Kidney epithelial cell (primary cell): Measurements from ENCODE around the gene TGM3. TPM values are rescaled to one million over a fixed set of nuclear protein-coding genes. Genes with fewer than 3 reads are reported as not detected.

ENCODE experiments used
- DNase-seq: peaks from one replicate; pipeline ENCODE4 v3.0.0-alpha.2; 2010; ENCODE audit warnings: low read depth
- H3K27me3 ChIP-seq: 2 replicates; pipeline ENCODE4 v1.6.0; 2011; ENCODE audit warnings: low read length; ENCODE audit not compliant: control insufficient read depth, insufficient read depth
- H3K36me3 ChIP-seq: 2 replicates; pipeline ENCODE4 v1.5.1; 2011; ENCODE audit warnings: low read length; ENCODE audit not compliant: control insufficient read depth, insufficient read depth
- H3K4me3 ChIP-seq: 2 replicates; pipeline ENCODE4 v1.5.1; 2011; ENCODE audit warnings: low read depth, mild to moderate bottlenecking, control low read depth, low read length
- total RNA-seq: library from RNA; depleted of rRNA; stranded (reverse); fragments of >200 nt; gene quantifications from 2 replicates; pipeline ENCODE4 v1.2.3, GENCODE V29; 2015
- TF ChIP-seq, protein P1 (sequence below): IDR thresholded peaks from 2 replicates; pipeline ENCODE4 v1.5.1; 2011; ENCODE audit warnings: mild to moderate bottlenecking, moderate library complexity, low read length, control low read depth, inconsistent platforms; ENCODE audit not compliant: insufficient read depth, poor library complexity, severe bottlenecking

Gene TGM3
- total RNA-seq, 1 donor from 2014 or later, result not detected

DNA sequence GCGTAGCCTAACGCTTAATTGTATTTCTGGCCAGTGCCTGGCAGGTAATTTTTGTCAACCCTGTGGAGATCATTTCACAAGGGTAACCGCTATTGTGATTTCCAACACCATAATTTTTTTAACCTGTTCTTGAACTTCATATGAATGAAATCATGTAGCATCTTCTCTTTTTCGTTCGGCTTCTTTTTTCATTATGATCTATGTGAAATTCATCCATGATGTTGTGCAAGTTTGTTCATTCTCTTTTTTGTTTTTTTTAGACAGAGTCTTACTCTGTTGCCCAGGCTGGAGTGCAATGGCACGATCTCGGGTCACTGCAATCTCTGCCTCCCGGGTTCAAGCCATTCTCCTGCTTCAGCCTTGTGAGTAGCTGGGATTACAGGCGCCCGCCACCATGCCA, 42.5 kb upstream of the TGM3 start:
- no peak overlapping the region for H3K4me3 ChIP-seq
- DNase-seq, result no peak
- no peaks in the 10 kb centered on the region for H3K36me3 ChIP-seq
- TF ChIP-seq, protein P1, sequence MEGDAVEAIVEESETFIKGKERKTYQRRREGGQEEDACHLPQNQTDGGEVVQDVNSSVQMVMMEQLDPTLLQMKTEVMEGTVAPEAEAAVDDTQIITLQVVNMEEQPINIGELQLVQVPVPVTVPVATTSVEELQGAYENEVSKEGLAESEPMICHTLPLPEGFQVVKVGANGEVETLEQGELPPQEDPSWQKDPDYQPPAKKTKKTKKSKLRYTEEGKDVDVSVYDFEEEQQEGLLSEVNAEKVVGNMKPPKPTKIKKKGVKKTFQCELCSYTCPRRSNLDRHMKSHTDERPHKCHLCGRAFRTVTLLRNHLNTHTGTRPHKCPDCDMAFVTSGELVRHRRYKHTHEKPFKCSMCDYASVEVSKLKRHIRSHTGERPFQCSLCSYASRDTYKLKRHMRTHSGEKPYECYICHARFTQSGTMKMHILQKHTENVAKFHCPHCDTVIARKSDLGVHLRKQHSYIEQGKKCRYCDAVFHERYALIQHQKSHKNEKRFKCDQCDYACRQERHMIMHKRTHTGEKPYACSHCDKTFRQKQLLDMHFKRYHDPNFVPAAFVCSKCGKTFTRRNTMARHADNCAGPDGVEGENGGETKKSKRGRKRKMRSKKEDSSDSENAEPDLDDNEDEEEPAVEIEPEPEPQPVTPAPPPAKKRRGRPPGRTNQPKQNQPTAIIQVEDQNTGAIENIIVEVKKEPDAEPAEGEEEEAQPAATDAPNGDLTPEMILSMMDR, result no peak
- no peaks in the 10 kb centered on the region for H3K27me3 ChIP-seq

DNA sequence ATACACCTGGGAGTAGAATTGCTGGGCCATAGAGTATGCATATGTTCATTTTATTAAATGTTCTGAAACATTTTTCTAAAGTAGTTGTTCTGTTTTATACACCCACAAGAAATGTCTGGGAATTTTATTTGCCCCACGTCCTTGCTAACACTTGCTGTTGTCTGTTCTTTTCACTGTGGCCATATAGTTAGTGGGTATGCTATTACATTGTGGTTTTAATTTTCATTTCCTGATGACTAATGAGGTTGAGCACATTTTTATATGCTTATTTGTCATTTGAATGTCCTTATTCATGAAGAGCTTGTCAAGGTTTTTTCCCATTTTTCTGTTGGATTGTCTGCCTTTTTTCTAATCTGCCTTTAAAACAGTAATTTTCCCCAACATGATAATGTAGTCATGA, 41.5 kb upstream of the TGM3 start:
- H3K27me3 ChIP-seq, result no peaks in the 10 kb centered on the region
- no peaks in the 10 kb centered on the region for H3K36me3 ChIP-seq
- DNase-seq, result no peak
- TF ChIP-seq, protein P1, result no peak
- no peak overlapping the region for H3K4me3 ChIP-seq

DNA sequence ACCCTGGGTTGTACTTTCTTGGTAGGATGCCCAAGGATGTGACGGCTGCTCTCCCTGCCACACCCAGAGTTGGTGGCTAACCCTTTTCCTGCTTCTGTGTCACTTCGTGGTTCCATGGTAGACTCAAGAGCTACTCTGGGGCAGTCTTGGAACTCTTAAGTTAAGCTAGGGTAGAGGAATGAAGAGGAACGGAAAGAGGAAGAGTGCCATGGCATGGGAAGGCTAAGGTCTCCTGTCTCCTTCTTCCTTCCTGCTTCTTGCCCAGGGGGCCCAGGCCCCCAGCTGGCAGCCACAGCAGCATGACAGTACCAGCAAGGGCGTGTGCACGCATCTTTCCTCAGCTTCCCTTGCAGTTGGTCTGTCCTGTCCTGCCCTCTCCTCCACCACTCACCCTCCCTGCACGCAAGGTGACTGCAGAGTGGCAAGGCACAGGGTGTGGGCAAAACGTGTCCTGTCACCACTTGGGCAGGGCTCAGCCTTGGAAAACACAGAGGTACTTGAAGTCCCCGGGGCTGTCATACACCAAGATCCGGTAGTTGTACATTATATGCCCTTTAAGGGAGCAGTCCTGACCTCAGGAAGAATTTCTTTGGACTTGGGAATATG, 39.8 kb upstream of the TGM3 start:
- TF ChIP-seq, protein P1, result no peak
- no peaks in the 10 kb centered on the region for H3K27me3 ChIP-seq
- no peak for DNase-seq
- H3K4me3 ChIP-seq, result no peak overlapping the region
- no peaks in the 10 kb centered on the region for H3K36me3 ChIP-seq

DNA sequence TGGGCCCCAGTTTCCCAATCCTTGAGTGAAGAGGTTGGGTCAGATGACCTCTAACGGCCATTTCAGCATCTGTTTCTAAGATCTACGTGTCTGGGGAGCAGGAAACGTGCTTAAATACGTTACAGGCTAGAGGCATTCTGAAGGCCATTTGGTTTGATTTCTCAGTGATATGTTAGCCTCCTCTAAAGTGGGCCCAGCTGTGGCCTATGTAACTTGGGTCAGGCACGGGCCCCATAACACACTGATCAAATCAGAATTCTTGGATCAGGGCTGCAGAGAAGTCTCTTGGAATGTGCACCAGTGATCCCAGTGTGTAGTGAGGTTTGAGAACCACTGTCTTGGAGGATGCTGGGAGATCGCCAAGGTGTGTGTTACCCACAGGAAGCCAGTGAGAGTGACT, 36.1 kb upstream of the TGM3 start:
- Histone ChIP-seq H3K36me3 (no peaks in the 10 kb centered on the region), H3K4me3 (no peak overlapping the region), H3K27me3 (no peaks in the 10 kb centered on the region)
- DNase-seq, result no peak
- TF ChIP-seq, protein P1, result no peak

DNA sequence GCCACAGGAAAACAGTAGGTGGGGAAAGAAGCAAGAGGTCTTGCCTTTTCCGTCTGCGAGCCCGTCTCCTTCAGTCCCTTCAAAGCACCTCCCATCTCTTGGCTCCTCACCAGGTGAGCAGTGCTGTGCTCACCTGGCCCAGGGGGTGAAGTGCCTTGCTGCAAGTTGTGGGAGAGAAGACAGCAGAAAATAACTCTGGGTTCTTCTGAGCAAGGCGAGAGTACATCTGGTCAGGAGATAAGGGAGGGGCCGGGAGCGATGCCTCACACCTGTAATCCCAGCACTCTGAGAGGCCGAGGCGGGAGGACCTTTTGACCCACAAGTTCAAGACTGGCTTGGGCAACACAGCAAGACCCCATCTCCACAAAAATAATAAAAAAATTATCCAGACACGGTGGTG, 35.6 kb upstream of the TGM3 start:
- TF ChIP-seq, protein P1, result no peak
- H3K36me3 ChIP-seq, result no peaks in the 10 kb centered on the region
- H3K27me3 ChIP-seq, result no peaks in the 10 kb centered on the region
- no peak overlapping the region for H3K4me3 ChIP-seq
- no peak for DNase-seq

DNA sequence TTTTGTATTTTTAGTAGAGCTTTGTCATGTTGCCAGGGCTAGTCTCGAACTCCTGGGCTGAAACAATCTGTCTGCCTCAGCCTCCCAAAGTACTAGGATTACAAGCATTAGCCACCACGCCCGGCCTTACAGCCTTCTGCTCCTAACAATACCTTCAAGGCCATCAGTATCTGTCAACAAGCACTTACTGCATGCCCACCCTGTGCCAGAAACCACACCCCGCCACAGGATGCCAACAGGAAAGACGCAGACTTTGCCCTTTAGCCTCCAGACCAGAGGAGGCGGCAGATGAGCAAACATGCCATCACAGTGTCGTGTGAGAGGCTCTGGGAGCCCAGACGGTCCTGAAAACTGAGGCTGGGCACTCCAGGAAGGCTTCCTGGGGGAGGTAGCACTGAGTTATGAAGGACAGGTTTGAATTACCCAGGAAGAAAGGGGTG, 34.7 kb upstream of the TGM3 start:
- Histone ChIP-seq H3K27me3 (no peaks in the 10 kb centered on the region), H3K36me3 (no peaks in the 10 kb centered on the region), H3K4me3 (no peak overlapping the region)
- TF ChIP-seq, protein P1, result no peak
- no peak for DNase-seq
